ENCODE measurements around the gene ZNF362. TPM values are rescaled to one million over a fixed set of nuclear protein-coding genes. Genes with fewer than 3 reads are reported as not detected.

ZNF362 gene
- polyA plus RNA-seq, 1 of the 3 experiments (the other 2 are of a cell fraction), result 17.1 TPM

DNA sequence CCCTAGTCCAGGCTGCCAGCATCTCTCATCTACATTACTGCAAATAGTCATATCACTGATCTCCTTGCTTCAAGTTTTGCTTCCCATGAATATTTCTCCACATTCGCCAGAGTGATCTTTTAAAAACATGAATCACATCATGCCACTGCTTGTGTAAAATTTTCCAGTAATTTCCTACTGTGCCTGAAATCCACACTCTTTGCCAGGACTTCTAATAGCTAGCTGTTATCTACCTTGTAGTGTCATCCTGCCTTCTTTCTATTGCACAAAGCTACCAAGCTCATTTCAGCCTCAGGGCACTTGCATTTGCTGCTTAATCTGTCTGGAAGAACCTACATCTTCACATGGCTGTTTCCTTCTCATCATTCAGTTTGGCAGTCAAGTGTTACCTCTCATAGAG is 33.9 kb upstream of the ZNF362 start (continued):
- TF ChIP-seq RXRA (IDR thresholded peaks at IDR 0.05; ENCODE audit: borderline replicate concordance, low read depth) (no peak), EP300 (IDR thresholded peaks at IDR 0.05; ENCODE audit: borderline replicate concordance in 1 of 2, low read depth in 1 of 2, low read length in 1 of 2) (no peak), RCOR1 (IDR thresholded peaks at IDR 0.05; ENCODE audit: low read length) (no peak), FOXJ3 (CRISPR knock-in tag; IDR thresholded peaks at IDR 0.05) (no peak)
- TF ChIP-seq, protein P1, sequence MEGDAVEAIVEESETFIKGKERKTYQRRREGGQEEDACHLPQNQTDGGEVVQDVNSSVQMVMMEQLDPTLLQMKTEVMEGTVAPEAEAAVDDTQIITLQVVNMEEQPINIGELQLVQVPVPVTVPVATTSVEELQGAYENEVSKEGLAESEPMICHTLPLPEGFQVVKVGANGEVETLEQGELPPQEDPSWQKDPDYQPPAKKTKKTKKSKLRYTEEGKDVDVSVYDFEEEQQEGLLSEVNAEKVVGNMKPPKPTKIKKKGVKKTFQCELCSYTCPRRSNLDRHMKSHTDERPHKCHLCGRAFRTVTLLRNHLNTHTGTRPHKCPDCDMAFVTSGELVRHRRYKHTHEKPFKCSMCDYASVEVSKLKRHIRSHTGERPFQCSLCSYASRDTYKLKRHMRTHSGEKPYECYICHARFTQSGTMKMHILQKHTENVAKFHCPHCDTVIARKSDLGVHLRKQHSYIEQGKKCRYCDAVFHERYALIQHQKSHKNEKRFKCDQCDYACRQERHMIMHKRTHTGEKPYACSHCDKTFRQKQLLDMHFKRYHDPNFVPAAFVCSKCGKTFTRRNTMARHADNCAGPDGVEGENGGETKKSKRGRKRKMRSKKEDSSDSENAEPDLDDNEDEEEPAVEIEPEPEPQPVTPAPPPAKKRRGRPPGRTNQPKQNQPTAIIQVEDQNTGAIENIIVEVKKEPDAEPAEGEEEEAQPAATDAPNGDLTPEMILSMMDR (IDR thresholded peaks at IDR 0.05), result no peak

DNA sequence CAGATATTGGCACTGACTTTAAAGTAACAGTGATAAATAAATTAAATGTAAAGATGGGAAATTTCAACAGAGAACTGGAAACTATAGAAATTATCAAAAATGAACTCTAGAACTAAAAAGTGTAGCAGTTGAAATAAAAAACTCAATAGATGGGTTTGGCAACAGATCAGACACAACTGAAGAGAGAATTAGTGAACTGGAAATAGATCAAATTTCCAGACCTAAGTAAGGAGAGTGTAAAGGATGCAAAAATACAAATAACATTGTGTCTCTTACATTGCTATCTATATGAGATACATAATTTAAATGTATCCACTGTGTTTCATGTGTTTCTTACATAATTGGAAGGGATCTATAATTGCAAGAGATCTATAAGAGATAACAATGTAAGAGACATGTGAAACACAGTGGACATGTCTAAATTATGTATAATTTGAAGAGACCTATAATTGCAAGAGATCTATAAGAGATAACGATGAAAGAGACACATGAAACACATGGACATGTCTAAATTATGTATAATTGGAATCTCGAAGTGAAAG is 32.1 kb upstream of the ZNF362 start:
- Histone ChIP-seq H3K9me2 (no peaks in the 10 kb centered on the region), H3K4me1 (ENCODE audit: control insufficient read depth in 1 of 2, insufficient read depth in 2 of 2, low read depth in 1 of 2, low read length in 1 of 2) (peaks cover 0 to 3% of the 10 kb centered on the region in 2 experiments; a peak in 2 of 4 replicates), H3K4me3 (ENCODE audit: low read depth in 2 of 2, low read length in 1 of 2) (no peak overlapping the region), H3K9ac (no peak overlapping the region), H3K36me3 (replicated peaks in 1 of 2; ENCODE audit: control insufficient read depth in 1 of 2, insufficient read depth in 2 of 2, low read length in 1 of 2) (peaks cover 0 to 3% of the 10 kb centered on the region in 2 experiments), H3K4me2 (no peak overlapping the region), H3K9me3 (0 out of 2 replicates have a peak, but pooled peaks cover 6% of the 10 kb centered on the region), H3K79me2 (ENCODE audit: insufficient read depth) (no peaks in the 10 kb centered on the region), H3K27me3 (ENCODE audit: insufficient read depth) (no peaks in the 10 kb centered on the region), H3K27ac (ENCODE audit: low read depth in 2 of 2, low read length in 1 of 2) (no peak overlapping the region), H3F3A (replicated peaks; ENCODE audit: insufficient read depth) (peaks cover 4% of the 10 kb centered on the region), H2AFZ (ENCODE audit: low read depth) (no peak overlapping the region), H4K20me1 (ENCODE audit: insufficient read depth) (no peaks in the 10 kb centered on the region)
- DNase-seq, result no peak
- TF ChIP-seq FOXJ3 (CRISPR knock-in tag; IDR thresholded peaks at IDR 0.05) (no peak), FOXM1 (IDR thresholded peaks at IDR 0.05; ENCODE audit: low read depth) (no peak)
- WGBS (ENCODE audit: low lambda C conversion rate), result 0% methylated on average over 2 of the region's 2 CpGs
- ChIA-PET POLR2A (no interaction called here), CTCF (no interaction called here)

- H4K20me1 ChIP-seq (ENCODE audit: insufficient read depth), result no peaks in the 10 kb centered on the region
- no peak overlapping the region for H3K9ac ChIP-seq
- 0 out of 2 replicates have a peak, but pooled peaks cover 6% of the 10 kb centered on the region for H3K9me3 ChIP-seq
- no peak overlapping the region for H3K27ac ChIP-seq (ENCODE audit: low read depth in 2 of 2, low read length in 1 of 2)
- ChIA-PET POLR2A (no interaction called here), CTCF (interaction anchor here (1.0 kb wide), 1 partner anchor 70 kb away, joined by 3 read pairs; no protein-coding TSS in a partner anchor)
- DNase-seq, result no peak
- H3K9me2 ChIP-seq, result no peaks in the 10 kb centered on the region
- peaks cover 0 to 3% of the 10 kb centered on the region in 2 experiments; a peak in 2 of 4 replicates for H3K4me1 ChIP-seq (ENCODE audit: control insufficient read depth in 1 of 2, insufficient read depth in 2 of 2, low read depth in 1 of 2, low read length in 1 of 2)
- no peak overlapping the region for H2AFZ ChIP-seq (ENCODE audit: low read depth)
- peaks cover 4% of the 10 kb centered on the region for H3F3A ChIP-seq (replicated peaks; ENCODE audit: insufficient read depth)
- no peak overlapping the region for H3K4me3 ChIP-seq (ENCODE audit: low read depth in 2 of 2, low read length in 1 of 2)
- H3K4me2 ChIP-seq, result no peak overlapping the region
- 0% methylated on average over 1 of the region's 1 CpG for WGBS (ENCODE audit: low lambda C conversion rate)
- no peaks in the 10 kb centered on the region for H3K27me3 ChIP-seq (ENCODE audit: insufficient read depth)
- H3K79me2 ChIP-seq (ENCODE audit: insufficient read depth), result no peaks in the 10 kb centered on the region
- H3K36me3 ChIP-seq (replicated peaks in 1 of 2; ENCODE audit: control insufficient read depth in 1 of 2, insufficient read depth in 2 of 2, low read length in 1 of 2), result peaks cover 0 to 3% of the 10 kb centered on the region in 2 experiments
- no peak for TF ChIP-seq USF2 (IDR thresholded peaks at IDR 0.05; ENCODE audit: borderline replicate concordance, low read depth, low read length)
- no peak for TF ChIP-seq TEAD4 (IDR thresholded peaks at IDR 0.05; ENCODE audit: borderline replicate concordance, insufficient read depth)
- TF ChIP-seq MXI1 (IDR thresholded peaks at IDR 0.05; ENCODE audit: low read depth, low read length), result no peak
- no peak for TF ChIP-seq RXRA (IDR thresholded peaks at IDR 0.05; ENCODE audit: borderline replicate concordance, low read depth)
- TF ChIP-seq, protein P2, sequence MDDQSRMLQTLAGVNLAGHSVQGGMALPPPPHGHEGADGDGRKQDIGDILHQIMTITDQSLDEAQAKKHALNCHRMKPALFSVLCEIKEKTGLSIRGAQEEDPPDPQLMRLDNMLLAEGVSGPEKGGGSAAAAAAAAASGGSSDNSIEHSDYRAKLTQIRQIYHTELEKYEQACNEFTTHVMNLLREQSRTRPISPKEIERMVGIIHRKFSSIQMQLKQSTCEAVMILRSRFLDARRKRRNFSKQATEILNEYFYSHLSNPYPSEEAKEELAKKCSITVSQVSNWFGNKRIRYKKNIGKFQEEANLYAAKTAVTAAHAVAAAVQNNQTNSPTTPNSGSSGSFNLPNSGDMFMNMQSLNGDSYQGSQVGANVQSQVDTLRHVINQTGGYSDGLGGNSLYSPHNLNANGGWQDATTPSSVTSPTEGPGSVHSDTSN (IDR thresholded peaks at IDR 0.05), result no peak
- TF ChIP-seq MEF2A (IDR thresholded peaks at IDR 0.05; ENCODE audit: borderline replicate concordance, low read depth), result no peak
- no peak for TF ChIP-seq SMC3 (IDR thresholded peaks at IDR 0.05; ENCODE audit: low read depth, low read length)
- TF ChIP-seq, protein P1 (IDR thresholded peaks at IDR 0.05), result no peak
- no peak for TF ChIP-seq ZBTB33 (IDR thresholded peaks at IDR 0.05; ENCODE audit: borderline replicate concordance, low read depth)
- TF ChIP-seq FOSL2 (IDR thresholded peaks at IDR 0.05; ENCODE audit: borderline replicate concordance, low read depth), result no peak
- TF ChIP-seq, protein P3, sequence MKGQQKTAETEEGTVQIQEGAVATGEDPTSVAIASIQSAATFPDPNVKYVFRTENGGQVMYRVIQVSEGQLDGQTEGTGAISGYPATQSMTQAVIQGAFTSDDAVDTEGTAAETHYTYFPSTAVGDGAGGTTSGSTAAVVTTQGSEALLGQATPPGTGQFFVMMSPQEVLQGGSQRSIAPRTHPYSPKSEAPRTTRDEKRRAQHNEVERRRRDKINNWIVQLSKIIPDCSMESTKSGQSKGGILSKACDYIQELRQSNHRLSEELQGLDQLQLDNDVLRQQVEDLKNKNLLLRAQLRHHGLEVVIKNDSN (IDR thresholded peaks at IDR 0.05; ENCODE audit: borderline replicate concordance, low read depth), result no peak
These were observed 30.7 kb upstream of the ZNF362 start for GRCh38 chr1:33225586-33225985.

All from SK-N-SH (cell line).